ENCODE measurements around the gene NES. TPM values are rescaled to one million over a fixed set of nuclear protein-coding genes. Genes with fewer than 3 reads are reported as not detected.

The NES gene
- total RNA-seq, 1 experiment from 2014 or later = 6.8 TPM

- no TSS peak for BruUV-seq (replicated peaks)
- no peaks in the 10 kb centered on the region for H4K20me1 ChIP-seq (ENCODE audit: insufficient read depth)
- no peak overlapping the region for H3K27ac ChIP-seq
- 0 out of 2 replicates have a peak, but pooled peaks cover 6% of the 10 kb centered on the region for H3K4me1 ChIP-seq (replicated peaks; ENCODE audit: insufficient read depth)
- H3K9me3 ChIP-seq (ENCODE audit: insufficient read depth, low read depth) = no peaks in the 10 kb centered on the region
- no peak for DNase-seq
- H3K36me3 ChIP-seq (ENCODE audit: low read depth) = no peaks in the 10 kb centered on the region
- peaks cover 28% of the 10 kb centered on the region; the same call in 1 of the 2 replicates for H3K27me3 ChIP-seq (ENCODE audit: insufficient read depth, low read depth)
- TF ChIP-seq EZH2 (IDR thresholded peaks at IDR 0.05; ENCODE audit: low read depth) = no peak
- TF ChIP-seq, protein P1, sequence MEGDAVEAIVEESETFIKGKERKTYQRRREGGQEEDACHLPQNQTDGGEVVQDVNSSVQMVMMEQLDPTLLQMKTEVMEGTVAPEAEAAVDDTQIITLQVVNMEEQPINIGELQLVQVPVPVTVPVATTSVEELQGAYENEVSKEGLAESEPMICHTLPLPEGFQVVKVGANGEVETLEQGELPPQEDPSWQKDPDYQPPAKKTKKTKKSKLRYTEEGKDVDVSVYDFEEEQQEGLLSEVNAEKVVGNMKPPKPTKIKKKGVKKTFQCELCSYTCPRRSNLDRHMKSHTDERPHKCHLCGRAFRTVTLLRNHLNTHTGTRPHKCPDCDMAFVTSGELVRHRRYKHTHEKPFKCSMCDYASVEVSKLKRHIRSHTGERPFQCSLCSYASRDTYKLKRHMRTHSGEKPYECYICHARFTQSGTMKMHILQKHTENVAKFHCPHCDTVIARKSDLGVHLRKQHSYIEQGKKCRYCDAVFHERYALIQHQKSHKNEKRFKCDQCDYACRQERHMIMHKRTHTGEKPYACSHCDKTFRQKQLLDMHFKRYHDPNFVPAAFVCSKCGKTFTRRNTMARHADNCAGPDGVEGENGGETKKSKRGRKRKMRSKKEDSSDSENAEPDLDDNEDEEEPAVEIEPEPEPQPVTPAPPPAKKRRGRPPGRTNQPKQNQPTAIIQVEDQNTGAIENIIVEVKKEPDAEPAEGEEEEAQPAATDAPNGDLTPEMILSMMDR (conservative IDR thresholded peaks at IDR 0.05) = no peak
- no peak overlapping the region for H3K4me3 ChIP-seq
- peaks cover 4% of the 10 kb centered on the region; the same call in 1 of the 2 replicates for H3F3A ChIP-seq (ENCODE audit: insufficient read depth, low read depth)
- CTCF ChIA-PET = no interaction called here
- H3K4me2 ChIP-seq = no peak overlapping the region
- intact Hi-C loops (cut with micrococcal nuclease; ENCODE audit: unreplicated experiment) = no loop called here
- POLR2A ChIA-PET (ENCODE audit: unreplicated experiment) = no interaction called here
- no peaks in the 10 kb centered on the region for H3K9me2 ChIP-seq (ENCODE audit: insufficient read depth)
- H3K79me2 ChIP-seq (ENCODE audit: low read depth) = no peaks in the 10 kb centered on the region
- no peak overlapping the region for H2AFZ ChIP-seq
These were observed 6.4 kb downstream of the NES start for GRCh38 chr1:156670791-156671190.

- Histone ChIP-seq H2AFZ (no peak overlapping the region), H4K20me1 (ENCODE audit: insufficient read depth) (no peaks in the 10 kb centered on the region), H3K4me1 (replicated peaks; ENCODE audit: insufficient read depth) (0 out of 2 replicates have a peak, but pooled peaks cover 6% of the 10 kb centered on the region), H3K9me2 (ENCODE audit: insufficient read depth) (no peaks in the 10 kb centered on the region), H3F3A (ENCODE audit: insufficient read depth, low read depth) (peaks cover 4% of the 10 kb centered on the region; the same call in 1 of the 2 replicates), H3K9me3 (ENCODE audit: insufficient read depth, low read depth) (no peaks in the 10 kb centered on the region), H3K4me2 (no peak overlapping the region), H3K79me2 (ENCODE audit: low read depth) (no peaks in the 10 kb centered on the region), H3K27ac (no peak overlapping the region), H3K4me3 (no peak overlapping the region), H3K36me3 (ENCODE audit: low read depth) (no peaks in the 10 kb centered on the region), H3K27me3 (ENCODE audit: insufficient read depth, low read depth) (peaks cover 28% of the 10 kb centered on the region; the same call in 1 of the 2 replicates)
- ChIA-PET CTCF (no interaction called here), POLR2A (ENCODE audit: unreplicated experiment) (interaction anchor here (0.6 kb wide), 1 partner anchor 9 kb away, joined by 7 read pairs; no protein-coding TSS in a partner anchor)
- TF ChIP-seq EZH2 (IDR thresholded peaks at IDR 0.05; ENCODE audit: low read depth) = no peak
- TF ChIP-seq, protein P1 (conservative IDR thresholded peaks at IDR 0.05) = no peak
- no TSS peak for BruUV-seq (replicated peaks)
- no peak for DNase-seq
- intact Hi-C loops (cut with micrococcal nuclease; ENCODE audit: unreplicated experiment) = no loop called here
These were observed 6.8 kb downstream of the NES start for GRCh38 chr1:156670359-156670758.

DNA sequence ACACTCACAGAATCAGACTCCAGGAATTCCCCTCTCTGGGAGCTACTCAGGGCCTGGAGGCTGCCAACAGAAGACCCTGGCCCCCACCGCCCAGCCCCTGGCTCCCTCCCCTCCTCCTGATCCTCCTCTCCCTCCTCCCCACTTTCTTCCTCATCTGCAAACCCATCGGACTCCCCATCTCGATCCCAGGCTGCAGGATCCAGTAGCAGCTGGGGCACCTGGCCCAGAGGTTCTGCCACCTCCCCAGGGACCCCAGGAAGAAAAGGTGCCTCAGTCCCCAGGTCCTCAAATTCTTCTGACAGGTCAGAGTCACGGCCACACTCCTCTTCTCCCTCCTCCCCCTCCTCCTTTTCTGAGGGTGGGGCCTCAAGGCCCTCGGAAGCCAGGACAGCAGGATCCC, 7.4 kb downstream of the NES start:
- TF ChIP-seq, protein P1 (conservative IDR thresholded peaks at IDR 0.05) = no peak
- no peak for TF ChIP-seq EZH2 (IDR thresholded peaks at IDR 0.05; ENCODE audit: low read depth)
- Histone ChIP-seq H4K20me1 (ENCODE audit: insufficient read depth) (no peaks in the 10 kb centered on the region), H3K4me1 (replicated peaks; ENCODE audit: insufficient read depth) (peaks cover 9% of the 10 kb centered on the region), H3F3A (ENCODE audit: insufficient read depth, low read depth) (peaks cover 4% of the 10 kb centered on the region; the same call in 1 of the 2 replicates), H3K27me3 (ENCODE audit: insufficient read depth, low read depth) (peaks cover 28% of the 10 kb centered on the region; the same call in 1 of the 2 replicates), H3K36me3 (ENCODE audit: low read depth) (no peaks in the 10 kb centered on the region), H3K79me2 (ENCODE audit: low read depth) (no peaks in the 10 kb centered on the region), H3K9me2 (ENCODE audit: insufficient read depth) (no peaks in the 10 kb centered on the region), H3K9me3 (ENCODE audit: insufficient read depth, low read depth) (no peaks in the 10 kb centered on the region), H2AFZ (no peak overlapping the region), H3K4me3 (no peak overlapping the region), H3K27ac (no peak overlapping the region), H3K4me2 (no peak overlapping the region)
- no peak for DNase-seq
- POLR2A ChIA-PET (ENCODE audit: unreplicated experiment) = interaction anchor here (0.6 kb wide), 1 partner anchor 8 kb away, joined by 7 read pairs; no protein-coding TSS in a partner anchor
- BruUV-seq (replicated peaks) = no TSS peak
- intact Hi-C loops (cut with micrococcal nuclease; ENCODE audit: unreplicated experiment) = no loop called here
- CTCF ChIA-PET = no interaction called here

Data from PC-9 (cell line).